Activated CD4-positive, alpha-beta T cell treated with anti-CD3 and anti-CD28 coated beads, Interleukin-2, amount 50 U/mL, for 16 hours (primary cell): ENCODE measurements around the gene ANAPC10.
"Not testable (repeated sequence)": the region's sequence is repeated elsewhere in the genome, so short reads cannot be mapped to it uniquely, and the experiment has no call there.

ENCODE experiments used
- DNase-seq: peaks from one replicate; pipeline ENCODE4 v3.0.0-alpha.2; 2020

Gene ANAPC10, protein sequence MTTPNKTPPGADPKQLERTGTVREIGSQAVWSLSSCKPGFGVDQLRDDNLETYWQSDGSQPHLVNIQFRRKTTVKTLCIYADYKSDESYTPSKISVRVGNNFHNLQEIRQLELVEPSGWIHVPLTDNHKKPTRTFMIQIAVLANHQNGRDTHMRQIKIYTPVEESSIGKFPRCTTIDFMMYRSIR

DNA sequence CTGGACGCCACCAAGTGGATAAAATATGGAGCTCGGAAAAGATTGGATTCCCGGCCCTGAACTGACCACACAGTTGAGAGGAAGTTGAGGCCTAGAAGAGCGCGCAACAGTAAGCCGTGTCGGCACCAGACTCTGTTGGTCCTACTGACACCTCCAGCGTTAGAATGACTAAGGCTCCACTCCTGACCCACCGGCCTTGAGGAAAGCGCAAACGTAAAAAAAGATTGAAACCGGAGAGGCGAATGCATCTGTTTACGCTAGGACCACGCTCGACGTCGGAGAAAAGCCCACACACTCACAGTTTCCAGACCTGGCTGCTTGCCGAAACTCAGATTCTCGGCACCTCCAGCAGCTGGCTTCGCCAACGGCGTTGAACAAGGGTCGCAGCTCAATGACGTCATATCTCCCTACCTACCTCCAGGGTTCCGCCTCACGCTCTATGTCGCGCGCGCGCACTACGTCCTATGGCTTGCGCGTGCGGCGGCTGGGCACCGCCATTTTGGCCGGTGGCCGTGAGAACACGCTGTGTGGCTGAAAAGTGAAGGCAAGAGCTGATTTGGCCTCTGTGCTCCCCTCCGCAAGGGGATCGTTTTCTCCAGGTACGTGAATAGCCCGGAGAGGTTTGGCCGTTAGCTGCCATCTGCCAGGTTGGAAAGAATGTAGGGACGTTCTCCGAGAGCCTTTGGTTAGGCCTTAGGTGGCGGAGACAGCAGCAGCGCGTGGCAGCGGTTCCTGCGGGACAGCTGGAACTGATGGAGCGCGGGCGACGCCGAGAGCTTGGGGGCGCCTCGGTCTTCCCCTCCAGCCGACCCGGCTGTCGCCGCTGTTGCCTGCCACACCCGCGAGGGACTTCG, at the start of gene ANAPC10, which contains the start of gene ABCE1:
Gene ANAPC10, minus strand, starts transcription at position 376 of the 854 bp plus-strand sequence. CDS start 2,097 bp downstream, outside the sequence.
Gene ABCE1, plus strand, starts transcription at position 491 of the 854 bp plus-strand sequence. CDS start 6,102 bp downstream, outside the sequence.
- peak; percentile 97 for DNase-seq

DNA sequence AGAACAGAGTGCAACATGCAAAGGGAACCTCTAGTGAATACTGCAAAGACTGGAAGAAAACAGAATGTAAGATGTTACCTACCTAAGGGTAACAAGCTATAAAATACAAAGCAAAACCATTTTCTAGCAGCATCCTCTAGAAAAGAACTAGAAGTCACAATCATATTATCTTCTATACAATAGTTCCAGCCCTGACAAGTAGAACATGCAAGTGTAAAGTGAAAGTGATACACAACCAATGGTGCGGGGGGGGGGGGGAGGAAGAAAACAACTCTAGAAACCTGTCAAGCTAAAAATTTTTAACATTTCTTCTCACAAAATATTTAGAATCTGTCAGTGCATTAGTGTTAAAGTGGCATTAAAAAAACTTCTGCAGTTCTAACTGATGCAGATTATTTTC, 38.2 kb upstream of the ANAPC10 start:
- not testable (repeated sequence) for DNase-seq

DNA sequence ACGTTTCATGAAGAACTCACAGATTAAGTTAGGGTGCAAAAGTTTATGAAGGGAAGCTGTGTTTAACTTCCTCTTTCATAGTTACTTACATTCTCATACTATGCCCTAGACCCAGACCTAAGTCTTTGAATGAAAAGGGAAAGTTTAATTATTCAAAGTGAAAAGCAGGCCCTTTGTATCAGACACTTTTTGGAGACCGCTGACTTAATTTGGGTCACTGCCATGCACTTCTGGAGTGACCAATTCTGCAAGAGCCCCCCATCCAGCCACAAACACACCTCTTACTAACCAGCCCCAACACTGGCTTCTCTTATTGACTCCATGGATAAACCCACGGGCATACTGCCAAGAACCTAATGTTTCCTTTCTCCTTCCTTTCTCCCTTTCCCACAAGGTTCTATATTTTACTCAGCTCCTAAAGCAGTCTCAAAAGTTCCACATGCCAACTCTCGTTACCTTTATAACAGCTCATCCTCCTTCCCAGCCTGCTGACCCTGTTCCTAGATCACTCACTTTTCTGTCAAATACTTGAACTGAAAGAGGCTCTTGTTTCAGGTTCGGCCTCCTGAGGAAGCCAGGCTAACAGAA, 34.6 kb upstream of the ANAPC10 start:
- DNase-seq, result peak; percentile 55

DNA sequence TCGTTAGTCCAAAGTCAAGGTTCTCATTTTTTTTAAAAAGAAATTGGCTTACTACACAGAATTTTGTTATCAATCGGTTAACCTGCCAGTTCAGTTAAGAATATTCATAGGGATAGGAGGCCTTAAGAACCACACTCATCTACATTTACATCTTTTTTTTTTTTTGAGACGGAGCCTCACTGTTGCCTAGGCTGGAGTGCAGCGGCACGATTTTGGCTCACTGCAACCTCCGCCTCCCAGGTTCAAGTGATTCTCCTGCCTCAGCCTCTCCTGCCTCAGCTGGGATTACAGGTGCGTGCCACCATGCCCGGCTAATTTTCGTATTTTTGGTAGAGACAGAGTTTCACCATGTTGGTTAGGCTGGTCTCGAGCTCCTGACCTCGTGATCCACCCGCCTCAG, 33.9 kb upstream of the ANAPC10 start:
- no peak for DNase-seq

DNA sequence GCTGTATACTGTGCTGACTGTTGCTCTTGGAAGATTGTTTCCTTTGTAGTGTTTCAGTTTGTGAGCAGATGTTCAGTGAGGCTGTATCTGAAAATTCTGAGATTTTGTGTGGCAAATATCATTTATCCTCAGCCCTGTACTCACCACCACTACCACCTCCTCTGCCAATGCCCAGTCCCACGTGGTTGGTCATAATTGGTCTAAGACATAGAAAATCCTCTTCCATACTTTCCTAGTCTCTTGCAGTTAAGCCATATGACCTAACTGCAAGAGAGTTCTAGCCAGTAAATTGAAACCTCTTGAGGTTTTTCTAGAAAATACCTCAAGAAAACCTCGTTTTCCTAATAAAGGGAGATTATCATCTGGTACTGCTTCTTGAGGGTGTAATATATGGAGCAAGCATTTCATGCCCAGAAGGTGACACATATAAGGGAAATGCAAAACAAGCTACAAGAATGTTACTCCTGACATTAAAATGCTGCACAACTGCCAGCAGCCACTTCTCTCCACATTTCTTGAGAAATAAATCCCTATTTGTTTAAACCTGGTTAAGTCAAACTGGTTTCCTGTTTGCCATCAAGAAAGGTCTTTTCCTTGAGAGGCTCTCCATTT, 32.9 kb upstream of the ANAPC10 start:
- peak; percentile 33 for DNase-seq

DNA sequence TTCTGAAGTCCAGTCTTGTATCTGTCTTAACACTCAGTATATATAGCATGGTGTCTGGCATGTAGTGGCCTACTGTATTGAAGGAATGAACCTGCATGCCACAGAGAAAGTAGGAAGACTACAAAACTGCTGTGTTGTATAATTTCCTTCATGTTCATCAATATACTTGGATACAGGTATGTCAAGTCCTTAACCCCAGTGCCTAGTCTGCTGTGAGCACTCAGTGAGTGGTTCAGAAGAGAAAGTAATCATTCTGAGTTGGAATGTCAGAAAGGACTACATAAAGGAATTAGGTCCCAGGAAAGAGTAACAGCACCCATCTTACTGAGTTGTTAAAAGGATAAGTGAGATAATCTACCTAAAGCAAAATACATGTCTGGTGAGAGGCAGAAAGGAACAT, 32.1 kb upstream of the ANAPC10 start:
- DNase-seq, result no peak

DNA sequence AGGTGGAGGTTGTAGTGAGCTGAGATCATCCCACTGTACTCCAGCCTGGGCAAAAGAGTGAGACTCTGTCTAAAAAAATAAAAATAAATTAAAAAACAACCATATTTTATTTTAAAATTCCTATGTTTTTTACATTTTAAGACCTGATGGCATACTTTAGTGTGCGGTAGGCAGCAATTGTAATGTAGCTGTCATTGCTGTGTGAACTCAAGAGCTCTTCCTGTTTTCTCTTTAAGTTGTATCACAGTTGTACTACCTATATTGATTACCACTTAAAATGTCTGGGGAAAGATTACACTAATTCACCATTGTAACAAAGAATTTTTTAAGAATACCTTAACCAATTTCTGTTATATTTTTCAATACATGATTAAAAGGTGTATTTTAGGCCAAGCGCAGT, 27.4 kb upstream of the ANAPC10 start:
- DNase-seq, result no peak

DNA sequence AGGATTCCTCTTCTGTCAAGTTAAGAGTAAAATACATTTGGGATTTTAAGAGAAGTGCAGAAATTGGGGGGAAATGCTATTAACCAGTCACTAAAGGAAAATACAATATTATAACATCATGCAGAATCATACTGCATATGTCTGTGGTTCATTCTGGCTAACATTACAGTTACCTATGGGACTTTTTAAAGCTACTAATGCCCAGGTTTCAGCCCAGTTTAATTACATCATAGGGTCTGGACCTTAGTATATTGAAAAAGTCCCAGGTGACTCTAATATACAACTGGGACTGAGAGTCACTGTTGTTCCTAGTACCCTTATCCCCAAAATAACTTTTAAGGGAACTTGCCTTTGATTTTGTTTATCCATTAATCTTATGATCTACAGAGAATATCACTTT, 10.1 kb upstream of the ANAPC10 start:
- DNase-seq, result no peak

DNA sequence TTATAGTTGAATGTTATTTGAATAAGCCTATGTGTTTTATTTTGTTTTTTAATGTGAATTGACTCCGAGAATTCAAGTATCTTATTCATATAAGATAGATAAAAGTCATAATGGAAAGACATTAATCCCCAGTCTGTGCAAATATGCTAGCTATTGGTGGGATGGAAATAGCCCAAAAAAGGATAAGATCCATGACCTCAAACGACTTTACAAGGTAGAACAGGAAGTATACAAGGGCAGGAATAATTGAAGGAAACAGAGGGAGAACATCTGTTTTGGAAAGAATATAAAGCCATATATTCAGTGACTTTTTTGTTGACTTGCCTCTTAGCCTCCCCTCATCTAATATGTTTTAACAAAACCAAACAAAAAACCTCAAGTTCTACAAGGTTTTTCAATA, 9.1 kb upstream of the ANAPC10 start:
- no peak for DNase-seq

DNA sequence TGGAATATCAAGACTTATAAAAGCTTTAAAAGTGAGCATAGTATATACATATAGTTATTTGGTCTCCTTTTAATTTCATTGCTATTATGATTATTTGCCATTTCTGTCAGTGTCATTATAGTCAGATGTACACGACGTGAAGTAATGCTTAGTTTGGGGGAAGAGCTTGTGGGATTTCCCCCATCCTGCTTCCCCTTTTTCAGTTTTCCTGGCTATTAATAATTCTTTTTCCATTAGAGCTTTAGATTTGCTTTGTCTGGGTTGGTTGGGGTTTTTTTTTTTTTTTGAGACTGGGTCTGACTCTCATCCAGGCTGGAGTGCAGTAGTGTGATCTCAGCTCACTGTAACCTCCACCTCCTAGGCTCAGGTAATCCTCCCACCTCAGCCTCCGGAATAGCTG, 5.5 kb upstream of the ANAPC10 start:
- DNase-seq, result no peak

DNA sequence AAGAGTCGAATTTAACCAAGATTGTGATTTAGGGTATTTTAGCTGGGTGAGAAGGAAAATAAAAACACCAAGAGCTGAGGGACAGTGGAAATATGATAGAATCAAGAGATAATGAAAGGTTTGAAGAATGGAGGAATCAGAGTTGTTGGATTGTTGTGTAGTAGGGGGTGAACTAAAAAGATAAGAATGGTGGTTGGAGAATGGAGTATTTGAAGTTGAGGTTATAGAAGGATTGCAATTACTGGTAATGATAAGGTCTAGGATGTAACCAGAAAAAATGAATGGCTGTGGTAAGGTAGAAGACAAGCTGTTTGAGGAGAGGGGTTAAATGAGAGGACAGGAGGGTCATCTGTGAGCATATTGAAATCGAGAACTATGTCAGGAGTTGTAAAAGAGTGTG, 4.6 kb upstream of the ANAPC10 start:
- DNase-seq, result no peak

DNA sequence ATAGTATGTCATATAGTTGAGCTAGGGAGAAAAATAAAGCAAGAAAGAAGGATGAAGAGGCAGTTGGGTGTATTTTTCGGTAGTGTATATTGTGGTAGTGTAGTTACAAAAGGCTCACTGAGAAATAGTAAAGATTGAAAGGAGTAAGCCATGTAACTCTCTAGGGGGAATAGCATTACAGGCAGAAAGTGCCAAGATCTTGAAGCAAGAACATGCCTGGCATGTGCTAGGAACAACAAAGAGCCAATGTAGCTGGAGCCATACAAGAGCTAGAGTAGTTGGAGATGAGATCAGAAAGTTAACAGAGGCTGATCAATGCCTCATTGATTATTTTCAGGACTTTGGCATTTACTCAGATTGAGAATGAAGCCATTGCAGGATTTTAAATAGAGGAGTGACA, 3.1 kb upstream of the ANAPC10 start:
- no peak for DNase-seq

DNA sequence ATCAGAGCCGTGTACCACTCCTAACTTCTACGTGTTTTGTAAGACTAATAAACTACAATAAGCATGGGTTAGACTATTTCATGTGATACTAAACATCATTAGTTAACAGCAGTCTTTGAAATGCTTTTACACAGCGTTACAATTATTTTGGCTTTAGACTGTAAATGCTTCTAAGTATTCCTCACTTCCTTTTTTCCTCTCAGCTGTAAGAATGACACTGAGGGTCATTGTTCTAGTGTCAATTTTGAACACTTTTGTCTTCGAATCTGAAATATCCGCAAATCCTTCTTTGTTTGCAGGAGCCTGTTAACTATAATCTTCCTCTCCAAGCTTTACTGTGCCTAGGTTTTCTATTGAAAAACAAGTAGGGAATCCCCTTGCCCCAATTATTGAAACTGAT, 1.7 kb upstream of the ANAPC10 start:
- no peak for DNase-seq

DNA sequence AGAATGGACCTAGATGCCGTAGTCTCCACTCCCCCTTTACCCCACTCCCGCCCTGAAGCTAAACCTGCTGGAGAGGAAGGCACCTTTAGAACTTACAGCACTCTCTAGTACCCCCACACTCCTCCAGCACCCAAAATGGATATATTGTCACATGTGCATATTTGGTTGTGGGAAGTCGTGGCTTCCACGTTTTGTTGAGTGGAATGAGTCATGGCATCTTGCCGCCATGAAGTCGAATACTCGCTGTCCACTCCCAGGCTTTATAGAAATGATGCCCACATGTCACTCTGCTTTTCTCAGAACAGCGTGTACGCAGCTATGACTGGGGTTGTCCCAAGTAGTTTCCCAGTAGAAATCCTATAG, 660 bp upstream of the ANAPC10 start:
- peak; percentile 67 for DNase-seq

DNA sequence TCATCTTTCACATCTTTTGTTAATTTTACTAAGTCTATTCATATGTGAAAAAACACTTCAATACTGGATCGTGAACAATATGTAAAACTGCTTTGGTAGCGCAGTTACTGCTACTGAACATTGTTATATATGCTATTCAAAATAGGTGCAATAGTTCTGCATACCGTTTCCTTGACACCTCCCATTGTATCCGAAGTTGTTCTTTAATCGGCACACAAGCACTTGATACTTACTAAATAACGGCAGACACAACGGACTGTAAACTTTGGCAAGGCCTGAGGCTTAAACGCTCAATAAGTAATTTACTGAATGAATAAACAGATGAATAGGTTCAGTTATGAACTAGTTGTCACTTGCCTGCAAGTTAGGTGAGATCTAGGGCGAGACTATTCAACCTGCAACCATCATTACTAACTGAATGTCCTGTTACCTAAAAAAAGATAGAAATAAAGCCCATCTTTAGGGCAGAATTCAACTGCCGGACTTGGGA, 620 bp downstream of the ANAPC10 start:
- no peak for DNase-seq

DNA sequence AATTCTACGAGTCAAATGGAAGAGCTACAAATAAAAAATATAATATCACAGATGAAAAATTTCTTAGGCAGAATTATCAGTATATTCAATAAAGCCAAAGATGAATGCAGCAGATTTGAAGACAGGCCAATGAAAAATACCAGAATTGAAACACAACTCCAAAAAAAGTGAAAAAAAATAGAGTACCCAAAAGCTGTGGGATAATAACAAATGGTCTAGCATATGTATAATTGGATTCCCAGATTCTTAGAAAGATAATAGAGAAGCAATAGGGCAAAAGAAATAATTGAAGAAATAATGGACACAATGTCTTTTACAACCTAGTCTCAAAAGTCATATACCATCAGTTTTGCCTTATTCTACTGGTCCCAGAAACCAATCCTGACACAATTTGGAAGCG, 4.4 kb downstream of the ANAPC10 start:
- DNase-seq, result no peak

DNA sequence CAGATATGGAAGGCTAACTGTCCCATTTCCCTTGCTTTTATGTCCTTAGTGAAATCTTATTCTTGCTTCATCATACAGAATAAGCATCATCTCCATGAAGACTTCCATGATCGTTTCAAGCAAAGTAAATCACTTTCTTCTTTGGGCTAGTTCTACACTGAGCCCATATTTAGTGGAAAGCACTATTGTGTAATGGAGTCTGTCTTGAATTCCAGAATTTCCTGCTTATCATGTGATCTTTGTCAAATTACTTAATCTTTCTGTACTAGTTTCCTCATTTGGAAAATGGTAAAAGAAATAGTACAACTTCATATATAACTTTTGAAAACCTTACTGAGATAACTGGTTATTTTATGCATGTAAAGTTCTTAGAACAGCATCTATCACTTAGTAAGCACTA, 7.6 kb downstream of the ANAPC10 start:
- DNase-seq, result no peak

DNA sequence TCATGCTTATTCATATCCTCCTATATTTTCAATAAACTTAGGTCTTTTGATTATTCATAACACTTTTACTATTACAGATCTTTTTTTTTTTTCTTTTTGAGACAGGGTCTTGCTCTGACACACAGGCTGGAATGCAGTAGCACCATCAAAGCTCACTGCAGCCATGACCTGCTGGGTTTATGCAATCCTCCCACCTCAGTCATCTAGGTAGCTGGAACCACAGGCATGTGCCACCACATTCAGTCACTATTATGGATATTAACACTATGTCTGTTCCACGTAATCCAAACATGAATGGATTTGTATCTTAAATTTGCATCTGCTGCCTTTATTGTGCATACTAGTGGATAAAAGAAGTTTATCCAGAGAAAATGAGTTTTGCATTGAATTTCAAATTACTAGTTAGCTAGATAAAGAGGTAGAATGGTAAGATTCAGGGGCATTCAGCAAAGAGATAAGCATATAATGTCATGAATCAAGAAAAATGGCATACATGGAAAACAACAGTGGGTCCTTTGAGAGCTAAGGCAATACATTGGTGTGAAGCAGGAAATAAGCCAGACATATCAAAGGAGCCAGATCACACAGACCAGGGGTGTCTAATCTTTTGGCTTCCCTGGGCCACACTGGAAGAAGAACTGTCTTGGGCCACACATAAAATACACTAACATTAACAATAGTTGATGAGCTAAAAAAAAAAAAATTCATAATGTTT, 13.9 kb downstream of the ANAPC10 start:
- DNase-seq, result no peak

DNA sequence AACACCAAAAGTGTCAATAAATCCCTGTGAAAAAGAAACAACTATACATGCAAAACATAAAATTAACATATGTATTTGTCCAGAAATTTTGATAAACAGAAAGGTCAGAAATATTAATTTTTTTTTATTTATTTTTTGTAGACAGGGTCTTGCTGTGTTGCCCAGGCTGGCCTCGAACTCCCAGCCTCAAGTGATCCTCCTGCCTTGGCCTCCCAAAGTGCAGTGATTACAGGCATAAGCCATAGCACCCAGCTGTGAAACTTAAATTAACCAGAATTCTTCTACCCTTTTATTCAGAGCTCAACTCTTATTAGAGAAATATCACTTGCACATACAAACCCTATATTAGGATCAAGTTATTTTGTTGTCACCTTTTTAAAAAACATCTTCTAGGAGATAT, 16.2 kb downstream of the ANAPC10 start:
- DNase-seq, result no peak

DNA sequence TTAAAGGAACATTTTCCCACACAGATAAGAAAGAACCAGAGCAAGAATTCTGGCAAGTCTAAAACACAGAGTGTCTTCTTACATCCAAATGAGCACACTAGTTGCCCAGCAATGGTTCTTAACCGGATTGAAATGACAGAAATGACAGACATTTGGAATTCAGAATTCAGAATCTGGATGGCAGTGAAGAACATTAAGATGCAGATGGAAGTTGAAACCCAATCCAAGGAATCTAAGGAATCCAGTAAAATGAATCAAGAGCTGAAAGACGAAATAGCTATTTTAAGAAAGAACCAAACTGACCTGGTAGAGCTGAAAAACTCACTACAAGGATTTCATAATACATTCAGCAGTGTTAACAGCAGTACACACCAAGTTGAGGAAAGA, 21.5 kb downstream of the ANAPC10 start:
- DNase-seq, result no peak

DNA sequence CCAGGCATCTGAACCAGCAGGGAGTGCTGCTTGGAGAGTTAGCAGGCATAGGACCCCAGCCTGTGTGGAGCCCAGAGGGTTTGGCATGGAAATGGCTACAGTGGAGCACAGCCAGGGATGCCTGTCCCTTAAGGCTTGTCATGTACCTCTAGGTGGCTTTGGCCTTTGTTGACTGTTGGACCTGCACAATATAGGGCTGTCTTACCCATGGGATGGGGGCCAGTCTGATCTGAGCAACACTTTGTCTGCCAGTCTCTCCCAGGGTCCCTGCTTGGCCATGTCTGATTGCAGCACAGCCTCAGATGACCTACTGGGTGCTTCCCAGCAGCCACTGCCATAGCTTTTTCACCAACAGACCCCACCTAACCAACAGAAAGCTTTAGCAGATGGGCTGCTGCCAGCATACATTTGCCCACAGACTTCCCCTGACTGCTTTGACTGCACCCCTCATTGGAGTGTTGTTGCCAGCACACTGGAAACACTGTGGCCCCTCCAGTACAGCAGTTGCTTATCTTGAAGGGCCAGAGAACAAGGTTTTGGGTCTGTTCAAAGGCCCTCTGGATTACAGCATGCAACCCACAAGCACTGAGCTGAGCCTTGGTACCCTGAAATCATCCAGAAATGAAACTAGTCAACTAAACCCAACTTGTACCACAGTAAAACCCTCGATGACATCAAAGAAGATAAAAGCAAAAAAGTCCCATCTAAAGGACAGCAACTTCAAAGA, 22.1 kb downstream of the ANAPC10 start:
- DNase-seq, result no peak

DNA sequence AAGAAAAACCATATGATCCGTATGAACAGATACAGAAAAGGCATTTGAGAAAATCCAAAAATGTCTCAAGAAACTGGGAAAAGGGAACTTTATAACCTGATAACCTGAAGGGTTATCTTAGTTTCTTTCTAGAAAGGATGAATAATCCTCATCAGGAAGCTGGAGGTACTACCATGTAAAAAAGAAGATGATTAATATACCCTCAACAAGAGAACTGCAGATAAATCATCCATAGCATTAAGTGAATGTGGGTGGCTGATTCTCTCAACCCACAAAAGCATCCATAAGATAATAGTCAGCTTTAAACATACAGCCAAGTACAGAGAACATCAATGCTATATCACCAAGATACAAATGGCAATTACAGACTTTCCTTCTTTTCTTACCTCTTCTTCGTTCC, 26.4 kb downstream of the ANAPC10 start:
- no peak for DNase-seq
